Measurements from ENCODE around the gene SLC17A1.
A peak's percentile ranks its signal among the peaks of the same experiment; 100 is the strongest.
"Not testable (repeated sequence)": the region's sequence is repeated elsewhere in the genome, so short reads cannot be mapped to it uniquely, and the experiment has no call there.

The SLC17A1 gene

DNA sequence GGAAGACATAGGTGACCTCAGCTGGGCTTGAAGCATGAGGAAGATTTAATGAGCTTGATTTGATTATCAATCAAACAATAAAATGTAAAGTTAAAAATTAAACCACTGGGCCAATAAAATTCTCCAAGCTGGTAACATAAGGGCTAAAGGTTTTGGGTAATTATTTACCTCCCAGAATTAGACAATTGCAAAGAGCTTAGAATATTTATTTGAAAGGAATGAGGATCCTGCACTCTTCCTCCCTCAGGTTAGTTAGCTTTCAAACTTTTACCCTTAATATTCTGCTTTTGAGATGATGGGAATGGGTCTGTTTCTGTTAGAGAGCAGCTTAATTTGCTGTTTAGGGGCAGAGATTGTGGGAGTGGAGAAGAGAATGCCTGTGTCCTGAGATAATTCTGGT lies 77.3 kb downstream of the SLC17A1 start, which contains the start of gene SLC17A4:
Gene SLC17A4 (plus strand): TSS at position 208 of the 400 bp plus-strand sequence. CDS start 7,221 bp downstream, outside the sequence.
- DNase-seq = no peak

DNA sequence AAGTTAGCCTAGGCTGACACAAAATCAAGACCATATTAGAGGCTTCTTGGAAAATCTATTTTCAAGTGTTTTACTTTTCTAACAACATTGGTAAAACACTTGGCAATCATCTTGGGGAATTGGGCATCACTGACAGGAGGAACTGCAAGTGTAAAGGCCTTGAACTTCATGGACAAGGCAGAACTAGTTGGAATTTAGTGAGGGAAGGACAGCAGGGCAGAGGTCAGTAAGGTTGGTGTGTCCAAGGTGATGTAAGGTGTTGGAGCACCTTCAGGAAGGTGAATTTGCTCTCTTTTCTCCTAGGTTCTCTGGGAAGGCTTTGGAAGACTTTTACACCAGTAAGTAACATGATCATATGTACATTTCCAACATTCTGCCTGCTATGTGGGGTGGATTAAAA lies 78.8 kb downstream of the SLC17A1 start:
- DNase-seq = no peak

DNA sequence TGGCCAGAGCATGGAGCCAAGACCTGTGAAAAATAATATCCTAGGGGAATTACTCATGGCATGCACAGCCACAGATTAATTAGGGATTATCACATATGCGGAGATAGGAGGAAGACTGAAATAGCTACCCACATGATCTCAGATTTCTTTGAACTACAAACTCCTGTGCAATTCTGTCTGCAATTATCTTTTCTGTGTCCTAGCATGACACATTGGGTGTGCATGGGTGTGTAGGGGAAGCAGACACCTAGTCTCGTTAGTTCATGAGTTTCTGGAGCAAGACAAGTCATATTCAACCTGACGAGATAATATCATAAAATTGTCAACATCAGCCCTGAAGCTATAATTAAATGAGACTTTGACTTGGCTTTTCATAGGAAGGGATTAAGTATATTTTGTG lies 80.9 kb downstream of the SLC17A1 start:
- no peak for DNase-seq

DNA sequence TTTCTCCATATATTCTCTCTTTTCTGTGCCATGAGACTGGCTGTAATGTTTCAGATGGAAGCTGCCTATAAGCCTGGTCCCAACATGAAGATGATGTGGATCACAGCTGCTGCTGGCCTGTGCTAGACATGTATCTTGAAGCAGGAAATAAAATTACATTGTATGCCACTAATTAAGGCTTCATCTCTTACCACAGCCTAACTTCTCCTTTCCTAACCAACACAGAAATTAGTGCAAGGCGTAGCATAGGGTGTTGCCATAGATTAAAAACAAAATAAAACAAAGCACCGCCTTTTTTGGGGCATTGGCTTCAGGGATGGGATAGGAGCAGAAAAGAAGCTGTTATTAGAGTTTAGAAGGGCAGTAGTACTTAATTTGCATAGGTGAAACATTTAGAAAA lies 82.0 kb downstream of the SLC17A1 start:
- peak; percentile 6 for DNase-seq

DNA sequence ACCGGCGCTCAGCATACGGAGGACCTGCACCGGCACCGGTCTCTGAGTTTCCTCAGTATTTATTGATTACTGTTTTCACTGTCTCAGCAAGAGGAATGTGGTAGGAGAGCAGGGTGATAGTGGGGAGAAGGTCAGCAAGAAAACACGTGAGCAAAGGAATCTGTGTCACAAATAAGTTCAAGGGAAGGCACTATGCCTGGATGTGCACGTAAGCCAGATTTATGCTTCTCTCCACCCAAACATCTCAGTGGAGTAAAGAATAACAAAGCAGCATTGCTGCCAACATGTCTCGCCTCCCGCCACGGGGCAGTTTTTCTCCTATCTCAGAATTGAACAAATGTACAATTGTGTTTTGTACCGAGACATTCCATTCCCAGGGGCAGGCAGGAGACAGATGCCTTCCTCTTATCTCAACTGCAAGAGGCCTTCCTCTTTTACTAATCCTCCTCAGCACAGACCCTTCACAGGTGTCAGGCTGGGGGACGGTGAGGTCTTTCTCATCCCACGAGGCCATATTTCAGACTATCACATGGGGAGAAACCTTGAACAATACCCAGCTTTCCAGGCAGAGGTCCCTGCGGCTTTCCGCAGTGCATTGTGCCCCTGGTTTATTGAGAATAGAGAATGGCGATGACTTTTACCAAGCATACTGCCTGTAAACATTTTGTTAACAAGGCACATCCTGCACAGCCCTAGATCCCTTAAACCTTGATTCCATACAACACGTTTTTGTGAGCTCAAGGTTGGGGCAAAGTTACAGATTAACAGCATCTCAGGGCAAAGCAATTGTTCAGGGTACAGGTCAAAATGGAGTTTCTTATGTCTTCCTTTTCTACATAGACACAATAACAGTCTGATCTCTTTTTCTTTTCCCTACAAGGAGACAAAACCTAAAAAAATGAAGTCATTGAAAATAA lies 83.0 kb downstream of the SLC17A1 start:
- not testable (repeated sequence) for DNase-seq

DNA sequence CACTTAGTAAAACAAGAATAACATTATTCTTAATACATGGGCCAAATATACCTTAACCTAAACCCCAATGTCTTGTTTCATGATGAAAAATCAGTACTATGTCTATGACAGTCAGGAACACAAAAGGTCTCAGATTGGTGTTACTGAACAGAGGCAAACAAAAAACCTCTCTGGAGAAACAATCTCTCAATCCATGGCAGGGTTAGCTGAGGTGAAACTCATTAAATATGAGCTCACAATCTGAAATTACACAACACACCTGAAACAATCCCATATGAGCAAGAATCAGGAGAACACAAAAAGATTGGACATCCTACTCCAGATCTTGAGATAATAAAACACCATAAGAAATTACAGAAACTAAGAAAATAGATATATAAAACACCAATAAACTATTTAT lies 83.8 kb downstream of the SLC17A1 start:
- DNase-seq = no peak

DNA sequence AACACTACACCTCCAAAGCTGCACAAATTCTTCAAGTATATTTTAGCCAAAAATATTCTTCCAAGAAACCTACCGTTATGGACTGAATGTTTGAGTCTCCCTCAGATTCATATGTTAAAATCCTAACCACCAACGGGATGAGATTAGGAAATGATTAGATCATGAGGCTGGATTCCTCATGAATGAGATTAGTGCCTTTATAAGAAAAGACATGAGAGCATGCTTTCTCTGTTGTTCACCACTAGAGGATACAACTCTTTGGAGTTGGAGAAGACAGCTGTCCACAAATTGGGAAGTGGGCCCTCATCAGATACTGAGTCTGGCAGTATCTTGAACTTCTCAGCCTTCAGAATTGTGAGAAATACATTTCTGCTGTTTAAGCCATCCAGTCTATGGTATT lies 84.4 kb downstream of the SLC17A1 start:
- DNase-seq = no peak

DNA sequence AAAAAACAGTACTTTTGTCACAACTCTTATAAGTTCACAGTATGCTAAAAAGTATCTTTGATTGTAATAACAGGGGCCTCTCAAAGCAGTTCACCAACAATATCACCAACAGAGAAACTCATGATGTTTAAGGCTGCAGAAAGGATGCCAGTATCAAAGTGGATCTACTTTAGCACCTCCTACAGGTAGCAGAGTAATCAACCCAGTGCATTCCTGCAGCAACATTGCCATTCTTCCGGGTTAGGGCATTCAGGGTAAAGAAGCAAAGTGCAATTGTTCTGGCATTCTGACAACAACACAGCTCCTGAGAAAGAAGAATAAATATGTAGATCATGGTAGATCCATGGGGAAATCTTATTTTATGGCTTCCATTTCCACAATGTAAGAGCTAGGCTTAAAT lies 84.9 kb downstream of the SLC17A1 start:
- DNase-seq = no peak

DNA sequence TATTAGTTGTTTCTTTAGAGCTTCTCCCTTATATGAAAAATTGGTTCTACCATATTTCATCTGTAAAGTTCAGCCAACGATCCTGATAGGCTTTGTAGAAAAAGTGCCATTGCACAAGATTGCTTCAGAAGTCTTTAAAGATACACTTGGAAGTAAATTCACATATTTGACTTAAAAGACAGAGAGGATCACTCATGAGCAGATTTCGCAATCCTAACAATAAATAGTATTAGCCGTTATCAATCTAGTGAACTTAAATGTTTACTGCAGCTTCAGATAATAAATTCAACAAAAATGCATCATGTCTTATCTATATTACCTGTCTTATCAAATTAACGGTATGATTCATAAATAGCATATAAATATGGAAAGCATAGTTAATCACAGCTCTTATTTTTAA lies 86.0 kb downstream of the SLC17A1 start:
- DNase-seq = no peak

DNA sequence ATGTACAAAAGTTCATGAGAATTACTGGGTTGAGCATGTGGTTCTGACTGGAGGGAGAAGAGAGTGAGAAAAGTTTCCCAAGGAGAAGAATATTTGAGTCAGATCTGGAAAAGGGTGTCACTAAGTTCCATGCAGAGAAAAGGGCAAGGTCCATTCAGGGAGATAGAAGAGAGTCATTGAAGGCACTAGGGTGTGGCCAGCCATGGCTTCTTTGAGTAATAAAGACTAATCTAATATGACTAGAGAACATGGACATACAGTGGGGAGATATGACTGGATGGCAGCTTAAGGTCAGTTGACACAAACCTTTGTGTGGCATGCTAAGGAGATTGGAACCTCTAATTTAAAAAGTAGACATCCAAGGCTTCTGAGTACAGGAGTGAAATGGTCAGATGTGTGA lies 88.0 kb downstream of the SLC17A1 start:
- no peak for DNase-seq

DNA sequence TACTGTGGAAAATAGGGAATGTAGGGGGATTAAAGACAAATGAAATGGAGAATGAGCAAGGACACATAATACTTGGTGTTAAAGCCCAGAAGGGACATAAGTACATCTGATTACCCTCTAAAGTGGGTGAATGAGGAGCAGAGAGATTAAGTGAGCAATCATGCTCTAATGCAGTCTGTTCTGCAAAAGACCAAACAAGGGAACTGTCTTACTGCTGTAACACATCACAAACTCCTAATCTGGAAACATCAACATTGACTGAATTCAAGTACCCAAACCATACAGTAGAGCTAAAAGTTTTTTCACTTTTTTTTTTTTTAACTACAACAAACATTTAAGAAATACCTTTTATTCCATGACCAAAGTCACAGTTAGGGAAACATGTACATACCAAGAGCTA lies 96.6 kb downstream of the SLC17A1 start:
- DNase-seq = no peak
